ENCODE data around the gene COL25A1.

COL25A1 gene

DNA sequence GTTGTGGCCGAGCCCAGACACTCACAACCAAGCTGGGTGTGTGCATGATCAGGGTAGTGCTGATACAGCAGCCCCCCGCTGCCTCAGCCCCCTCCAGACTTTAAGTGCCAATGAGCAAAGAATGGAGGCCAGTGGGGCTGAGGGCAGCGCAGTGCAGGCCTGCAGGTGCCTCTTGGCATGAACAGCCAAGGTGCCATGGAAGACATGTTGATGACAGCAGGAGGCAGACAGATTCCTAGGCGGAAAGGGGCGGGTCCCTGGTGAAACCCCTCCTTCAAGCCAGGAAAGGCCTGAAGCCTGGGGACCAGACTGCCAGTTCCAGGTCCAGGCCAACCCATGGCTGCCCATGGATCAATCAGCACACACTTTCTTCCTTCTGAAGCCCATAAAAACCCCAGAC, 286.3 kb downstream of the COL25A1 start:
- TF ChIP-seq, protein P1, sequence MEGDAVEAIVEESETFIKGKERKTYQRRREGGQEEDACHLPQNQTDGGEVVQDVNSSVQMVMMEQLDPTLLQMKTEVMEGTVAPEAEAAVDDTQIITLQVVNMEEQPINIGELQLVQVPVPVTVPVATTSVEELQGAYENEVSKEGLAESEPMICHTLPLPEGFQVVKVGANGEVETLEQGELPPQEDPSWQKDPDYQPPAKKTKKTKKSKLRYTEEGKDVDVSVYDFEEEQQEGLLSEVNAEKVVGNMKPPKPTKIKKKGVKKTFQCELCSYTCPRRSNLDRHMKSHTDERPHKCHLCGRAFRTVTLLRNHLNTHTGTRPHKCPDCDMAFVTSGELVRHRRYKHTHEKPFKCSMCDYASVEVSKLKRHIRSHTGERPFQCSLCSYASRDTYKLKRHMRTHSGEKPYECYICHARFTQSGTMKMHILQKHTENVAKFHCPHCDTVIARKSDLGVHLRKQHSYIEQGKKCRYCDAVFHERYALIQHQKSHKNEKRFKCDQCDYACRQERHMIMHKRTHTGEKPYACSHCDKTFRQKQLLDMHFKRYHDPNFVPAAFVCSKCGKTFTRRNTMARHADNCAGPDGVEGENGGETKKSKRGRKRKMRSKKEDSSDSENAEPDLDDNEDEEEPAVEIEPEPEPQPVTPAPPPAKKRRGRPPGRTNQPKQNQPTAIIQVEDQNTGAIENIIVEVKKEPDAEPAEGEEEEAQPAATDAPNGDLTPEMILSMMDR (IDR thresholded peaks at IDR 0.05; ENCODE audit: low read depth, low read length) = no peak
- no peak overlapping the region for H3K4me3 ChIP-seq (ENCODE audit: low read depth, low read length)

DNA sequence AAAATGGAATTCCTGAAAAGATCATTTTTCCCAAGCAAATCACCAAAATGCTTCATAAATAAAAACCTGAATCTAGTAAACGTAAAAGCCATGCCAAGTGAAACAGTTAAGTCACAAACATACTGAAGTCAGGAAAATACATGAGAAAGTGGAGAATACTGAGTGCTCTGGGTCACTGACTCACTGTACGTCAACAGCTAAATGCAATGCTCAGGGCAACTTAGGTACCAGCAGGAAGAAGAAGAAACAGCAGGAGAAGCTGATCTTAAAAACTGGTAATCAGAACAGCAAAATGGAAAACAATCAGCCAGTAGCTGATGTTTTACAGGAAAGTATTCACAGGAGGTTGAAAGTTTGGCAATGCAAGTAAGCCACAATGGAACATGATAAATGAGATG, 287.0 kb downstream of the COL25A1 start:
- TF ChIP-seq, protein P1 (IDR thresholded peaks at IDR 0.05; ENCODE audit: low read depth, low read length) = no peak
- H3K4me3 ChIP-seq (ENCODE audit: low read depth, low read length) = no peak overlapping the region

GRCh38 chr4:109014593-109015412, 287.7 kb downstream of the COL25A1 start:
- H3K4me3 ChIP-seq (ENCODE audit: low read depth, low read length) = no peak overlapping the region
- TF ChIP-seq, protein P1 (IDR thresholded peaks at IDR 0.05; ENCODE audit: low read depth, low read length) = no peak

GRCh38 chr4:109012286-109012880, 290.1 kb downstream of the COL25A1 start:
- TF ChIP-seq, protein P1 (IDR thresholded peaks at IDR 0.05; ENCODE audit: low read depth, low read length) = no peak

DNA sequence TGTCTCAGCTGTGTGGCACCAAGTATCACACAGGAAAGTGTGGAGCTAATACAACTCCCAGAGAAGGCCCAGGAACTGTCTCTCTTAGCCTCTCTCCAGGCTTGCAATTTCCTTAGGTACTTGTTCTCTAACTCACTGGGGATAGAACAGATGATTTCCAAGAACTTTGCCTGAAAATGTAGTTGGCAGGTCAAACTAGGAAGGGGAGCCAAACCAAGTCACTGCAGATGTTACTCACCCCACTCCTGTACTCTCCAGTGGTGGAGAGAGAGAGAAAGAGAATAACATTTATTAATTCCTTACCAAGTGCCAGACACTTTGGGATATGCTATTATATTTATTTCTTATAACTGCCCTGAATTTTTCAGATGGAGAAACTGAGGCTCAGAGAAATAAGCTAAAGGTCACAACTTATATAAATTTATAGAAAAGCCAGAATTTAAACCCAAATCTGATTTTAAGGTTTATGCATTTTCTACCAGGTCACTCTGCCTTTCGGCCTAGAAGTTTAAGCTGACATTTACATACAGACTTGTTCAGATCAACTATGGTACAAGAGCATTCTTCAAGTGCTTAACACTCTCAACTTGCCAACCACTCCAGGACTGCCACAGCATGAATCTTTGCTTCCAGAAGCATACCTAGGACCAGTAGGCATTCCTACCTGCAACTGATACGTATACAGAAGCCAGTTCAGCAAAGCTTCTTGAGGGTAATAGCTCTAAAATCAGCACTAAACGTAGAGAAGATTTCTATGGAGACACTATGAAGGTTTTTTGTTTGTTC, 291.0 kb downstream of the COL25A1 start:
- H3K4me3 ChIP-seq (ENCODE audit: low read depth, low read length) = no peak overlapping the region
- TF ChIP-seq, protein P1 (IDR thresholded peaks at IDR 0.05; ENCODE audit: low read depth, low read length) = no peak

More at GRCh38 chr4:109012286-109012880, 290.1 kb downstream of the COL25A1 start:
- H3K4me3 ChIP-seq (ENCODE audit: low read depth, low read length) = no peak overlapping the region

DNA sequence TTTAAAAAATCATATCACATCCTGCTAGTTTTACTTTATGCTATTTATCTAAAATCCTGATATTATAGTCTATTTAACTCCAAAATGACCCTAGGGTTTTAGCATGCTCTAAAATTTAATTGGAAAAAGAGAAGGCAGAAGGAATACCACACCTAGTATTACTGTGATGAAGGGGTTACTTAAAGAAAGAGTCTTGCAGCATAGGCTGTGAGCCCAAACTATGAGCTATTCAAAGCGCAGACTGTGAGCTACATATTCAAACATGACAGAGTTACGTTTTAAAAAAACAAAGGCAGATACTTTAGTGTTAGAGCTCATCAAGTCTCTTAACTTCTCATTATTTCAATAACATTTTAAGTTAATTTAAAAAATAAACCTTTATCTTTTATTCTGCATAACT, 291.9 kb downstream of the COL25A1 start:
- TF ChIP-seq, protein P1 (IDR thresholded peaks at IDR 0.05; ENCODE audit: low read depth, low read length) = no peak
- H3K4me3 ChIP-seq (ENCODE audit: low read depth, low read length) = no peak overlapping the region
